ENCODE measurements around the gene ADCY9.

ADCY9 gene

GRCh38 chr16:4115209-4115948, 863 bp downstream of the ADCY9 start:
- ChIA-PET CTCF (interaction anchor here (1.2 to 5.2 kb wide), 6 partner anchors 132 to 289 kb away, joined by 3 to 30 read pairs (median 5); no protein-coding TSS in a partner anchor), POLR2A (interaction anchor here (0.6 to 1.6 kb wide), 2 partner anchors 138 to 170 kb away, joined by 3 to 7 read pairs; no protein-coding TSS in a partner anchor)
- peak overlapping the region; percentile 64 for H3K4me3 ChIP-seq (ENCODE audit: low read depth, low read length)
- TF ChIP-seq CTCF (IDR thresholded peaks at IDR 0.05; ENCODE audit: insufficient read depth, low read length, missing control alignments): no peak
- DNase-seq (ENCODE audit: low read depth, low spot score): no peak

GRCh38 chr16:4114257-4115208, 1.7 kb downstream of the ADCY9 start:
- CTCF ChIA-PET: interaction anchor here (0.7 to 5.2 kb wide), 6 partner anchors 131 to 424 kb away, joined by 3 to 30 read pairs (median 5); no protein-coding TSS in a partner anchor
- POLR2A ChIA-PET: no interaction called here
- DNase-seq (ENCODE audit: low read depth, low spot score): no peak
- TF ChIP-seq CTCF (IDR thresholded peaks at IDR 0.05; ENCODE audit: insufficient read depth, low read length, missing control alignments): no peak
- H3K4me3 ChIP-seq (ENCODE audit: low read depth, low read length): peak overlapping the region; percentile 64

GRCh38 chr16:4113358-4114256, 2.6 kb downstream of the ADCY9 start:
- H3K4me3 ChIP-seq (ENCODE audit: low read depth, low read length): peak overlapping the region; percentile 57
- TF ChIP-seq CTCF (IDR thresholded peaks at IDR 0.05; ENCODE audit: insufficient read depth, low read length, missing control alignments): no peak
- no peak for DNase-seq (ENCODE audit: low read depth, low spot score)
- ChIA-PET CTCF (interaction anchor here (0.7 to 5.2 kb wide), 4 partner anchors 132 to 423 kb away, joined by 3 to 30 read pairs (median 6); no protein-coding TSS in a partner anchor), POLR2A (interaction anchor here (0.6 kb wide), 1 partner anchor 125 kb away, joined by 3 read pairs; no protein-coding TSS in a partner anchor)

- ChIA-PET POLR2A (interaction anchor here (0.7 to 0.8 kb wide), 2 partner anchors 161 to 232 kb away, joined by 3 read pairs; partner anchors contain the start of genes CREBBP and TFAP4), CTCF (interaction anchor here (0.6 to 5.2 kb wide), 6 partner anchors 11 to 234 kb away, joined by 3 to 30 read pairs (median 4); no protein-coding TSS in a partner anchor)
- peak overlapping the region; percentile 57 for H3K4me3 ChIP-seq (ENCODE audit: low read depth, low read length)
- DNase-seq (ENCODE audit: low read depth, low spot score): no peak
- TF ChIP-seq CTCF (IDR thresholded peaks at IDR 0.05; ENCODE audit: insufficient read depth, low read length, missing control alignments): no peak
Observed at GRCh38 chr16:4111748-4112696, 4.2 kb downstream of the ADCY9 start.

GRCh38 chr16:4110680-4111079, 5.6 kb downstream of the ADCY9 start:
- POLR2A ChIA-PET: no interaction called here
- CTCF ChIA-PET: interaction anchor here (5.2 kb wide), 1 partner anchor 143 kb away, joined by 30 read pairs; no protein-coding TSS in a partner anchor
- no peak for TF ChIP-seq CTCF (IDR thresholded peaks at IDR 0.05; ENCODE audit: insufficient read depth, low read length, missing control alignments)
- no peak for DNase-seq (ENCODE audit: low read depth, low spot score)
- H3K4me3 ChIP-seq (ENCODE audit: low read depth, low read length): no peak overlapping the region
